Mesenchymal stem cell (in vitro differentiated cells and primary cell): ENCODE data around the gene TRAF3.

ENCODE experiments used
- DNase-seq: peaks from one replicate; pipeline ENCODE4 v3.0.0-alpha.2; 2013
- H2AFZ ChIP-seq: one replicate; pipeline ENCODE4 v1.6.1; 2013; ENCODE audit warnings: low read depth, mild to moderate bottlenecking, control low read depth, inconsistent platforms, low read length, moderate library complexity
- H2AK5ac ChIP-seq: 2 replicates; pipeline ENCODE4 v1.6.1; 2013; ENCODE audit warnings: low read length, moderate library complexity, mild to moderate bottlenecking, inconsistent platforms; ENCODE audit not compliant: severe bottlenecking
- H2BK120ac ChIP-seq: one replicate; pipeline ENCODE4 v1.6.1; 2013; ENCODE audit warnings: low read depth, mild to moderate bottlenecking, inconsistent platforms, low read length, moderate library complexity
- H2BK12ac ChIP-seq, 2 experiments: one replicate each; pipeline ENCODE4 v1.6.1; 2013; ENCODE audit warnings: inconsistent platforms in 2 of 2, low read length in 2 of 2, mild to moderate bottlenecking in 2 of 2, moderate library complexity in 2 of 2, control low read depth in 1 of 2
- H2BK15ac ChIP-seq: one replicate; pipeline ENCODE4 v1.6.1; 2013; ENCODE audit warnings: mild to moderate bottlenecking, low read depth, inconsistent platforms; ENCODE audit not compliant: poor library complexity, severe bottlenecking
- H2BK5ac ChIP-seq: 2 replicates; pipeline ENCODE4 v1.6.1; 2013; ENCODE audit warnings: low read depth, mild to moderate bottlenecking, low read length, control low read depth, inconsistent platforms; ENCODE audit not compliant: poor library complexity, severe bottlenecking
- H3K14ac ChIP-seq, 2 experiments: one replicate each; pipeline ENCODE4 v1.6.1; 2013; ENCODE audit warnings: inconsistent platforms in 2 of 2, low read length in 2 of 2, control low read depth in 1 of 2, mild to moderate bottlenecking in 1 of 2, moderate library complexity in 1 of 2
- H3K18ac ChIP-seq, 2 experiments: one replicate each; pipeline ENCODE4 v1.6.1; 2013; ENCODE audit warnings: inconsistent platforms in 2 of 2, low read length in 2 of 2, control low read depth in 1 of 2, low read depth in 1 of 2, mild to moderate bottlenecking in 1 of 2
- H3K23ac ChIP-seq, 2 experiments: one replicate each; pipeline ENCODE4 v1.6.1; 2013; ENCODE audit warnings: inconsistent platforms in 2 of 2, low read length in 2 of 2, mild to moderate bottlenecking in 2 of 2, moderate library complexity in 2 of 2, control low read depth in 1 of 2
- H3K27ac ChIP-seq: 2 replicates; pipeline ENCODE4 v1.5.1; 2013; ENCODE audit warnings: mild to moderate bottlenecking, moderate library complexity, low read length, control low read depth, inconsistent platforms; ENCODE audit not compliant: poor library complexity, severe bottlenecking
- H3K27me3 ChIP-seq, 2 experiments: 2 replicates each; pipeline versions ENCODE4 v1.6.1 to v1.7.0; 2013; ENCODE audit warnings: low read length in 2 of 2, mild to moderate bottlenecking in 2 of 2, moderate library complexity in 2 of 2, control low read depth in 1 of 2, inconsistent platforms in 1 of 2; ENCODE audit not compliant: control insufficient read depth in 1 of 2, insufficient read depth in 1 of 2
- H3K36me3 ChIP-seq, 2 experiments: 2 replicates each; pipeline versions ENCODE4 v1.6.1 to v1.7.0; 2013; ENCODE audit warnings: low read length in 2 of 2, control low read depth in 1 of 2, inconsistent platforms in 1 of 2, low read depth in 1 of 2, mild to moderate bottlenecking in 1 of 2; ENCODE audit not compliant: insufficient read depth in 2 of 2, control insufficient read depth in 1 of 2
- H3K4ac ChIP-seq, 2 experiments: one replicate each; pipeline ENCODE4 v1.6.1; 2013; ENCODE audit warnings: inconsistent platforms in 2 of 2, low read length in 2 of 2, mild to moderate bottlenecking in 2 of 2, moderate library complexity in 2 of 2, control low read depth in 1 of 2, low read depth in 1 of 2
- H3K4me1 ChIP-seq: 2 replicates; pipeline ENCODE4 v1.6.1; 2013; ENCODE audit warnings: low read depth, low read length, control low read depth; ENCODE audit not compliant: control insufficient read depth, insufficient read depth
- H3K4me2 ChIP-seq: 2 replicates; pipeline ENCODE4 v1.6.1; 2013; ENCODE audit warnings: low read length, mild to moderate bottlenecking, inconsistent platforms; ENCODE audit not compliant: poor library complexity, severe bottlenecking
- H3K4me3 ChIP-seq, 2 experiments: 2 replicates each; pipeline versions ENCODE4 v1.5.1 to v1.7.0; 2013; ENCODE audit warnings: low read length in 2 of 2, mild to moderate bottlenecking in 2 of 2, control low read depth in 1 of 2, low read depth in 1 of 2; ENCODE audit not compliant: insufficient read depth in 1 of 2
- H3K79me1 ChIP-seq: replicated peaks from 2 replicates; pipeline ENCODE4 v1.6.1; 2013; ENCODE audit warnings: mild to moderate bottlenecking, control low read depth, low read length, inconsistent platforms; ENCODE audit not compliant: poor library complexity, severe bottlenecking
- H3K9ac ChIP-seq: 2 replicates; pipeline ENCODE4 v1.7.0; 2013; ENCODE audit warnings: mild to moderate bottlenecking, low read length, moderate library complexity
- H3K9me3 ChIP-seq: 2 replicates; pipeline ENCODE4 v1.7.0; 2013; ENCODE audit warnings: mild to moderate bottlenecking, low read length; ENCODE audit not compliant: control insufficient read depth
- H4K8ac ChIP-seq: one replicate; pipeline ENCODE4 v1.6.1; 2013; ENCODE audit warnings: inconsistent platforms, mild to moderate bottlenecking, low read length, moderate library complexity
- H4K91ac ChIP-seq: one replicate; pipeline ENCODE4 v1.6.1; 2013; ENCODE audit warnings: mild to moderate bottlenecking, low read length, inconsistent platforms
- WGBS: methylation state at CpG from one replicate; pipeline ENCODE4 v1.1.7; 2013; ENCODE audit warnings: mixed read lengths; 5-methylcytosine and 5-hydroxymethylcytosine counted together

Gene TRAF3

GRCh38 chr14:102807013-102807406 lies 29.8 kb downstream of the TRAF3 start:
- Histone ChIP-seq H4K91ac (peak overlapping the region; percentile 2), H2AK5ac (peak overlapping the region; percentile 84), H3K36me3 (no peaks in the 10 kb centered on the region), H3K27ac (no peak overlapping the region), H3K9ac (no peak overlapping the region), H3K4me1 (peaks cover 28% of the 10 kb centered on the region), H3K4me2 (no peak overlapping the region), H3K79me1 (peaks cover 27% of the 10 kb centered on the region), H3K27me3 (no peaks in the 10 kb centered on the region), H2BK15ac (no peak overlapping the region), H3K9me3 (no peaks in the 10 kb centered on the region), H3K23ac (no peak overlapping the region), H3K18ac (no peak overlapping the region), H2BK12ac (no peak overlapping the region), H2BK120ac (no peak overlapping the region), H3K14ac (no peak overlapping the region), H2AFZ (no peak overlapping the region), H3K4ac (peak overlapping the region in 1 of 2 experiments; percentile 0), H2BK5ac (no peak overlapping the region), H4K8ac (no peak overlapping the region), H3K4me3 (no peak overlapping the region)
- WGBS, result 94% methylated on average over 4 of the region's 4 CpGs
- no peak for DNase-seq

GRCh38 chr14:102809870-102810269 lies 32.6 kb downstream of the TRAF3 start:
- no peaks in the 10 kb centered on the region for H3K27me3 ChIP-seq
- H3K36me3 ChIP-seq, result no peaks in the 10 kb centered on the region
- H3K4me3 ChIP-seq, result no peak overlapping the region
- no peak for DNase-seq
- no peak overlapping the region for H2BK120ac ChIP-seq
- H3K18ac ChIP-seq, result no peak overlapping the region
- no peak overlapping the region for H2BK12ac ChIP-seq
- no peak overlapping the region for H2BK15ac ChIP-seq
- H4K91ac ChIP-seq, result no peak overlapping the region
- no peak overlapping the region for H2AFZ ChIP-seq
- H3K9me3 ChIP-seq, result no peaks in the 10 kb centered on the region
- no peak overlapping the region for H3K4me2 ChIP-seq
- H3K9ac ChIP-seq, result no peak overlapping the region
- H3K27ac ChIP-seq, result no peak overlapping the region
- peaks cover 21% of the 10 kb centered on the region for H3K79me1 ChIP-seq
- peaks cover 25% of the 10 kb centered on the region for H3K4me1 ChIP-seq
- no peak overlapping the region for H4K8ac ChIP-seq
- no peak overlapping the region for H3K4ac ChIP-seq
- no peak overlapping the region for H3K14ac ChIP-seq
- no peak overlapping the region for H2BK5ac ChIP-seq
- no peak overlapping the region for H3K23ac ChIP-seq
- H2AK5ac ChIP-seq, result no peak overlapping the region
- 93% methylated on average over 3 of the region's 3 CpGs for WGBS

GRCh38 chr14:102810523-102810922 lies 33.3 kb downstream of the TRAF3 start:
- peaks cover 25% of the 10 kb centered on the region for H3K79me1 ChIP-seq
- H2BK5ac ChIP-seq, result no peak overlapping the region
- H3K4me1 ChIP-seq, result peaks cover 22% of the 10 kb centered on the region
- H3K18ac ChIP-seq, result no peak overlapping the region
- H3K27me3 ChIP-seq, result no peaks in the 10 kb centered on the region
- H3K27ac ChIP-seq, result no peak overlapping the region
- no peak overlapping the region for H2AK5ac ChIP-seq
- H3K4me3 ChIP-seq, result no peak overlapping the region
- no peaks in the 10 kb centered on the region for H3K9me3 ChIP-seq
- no peak overlapping the region for H3K4me2 ChIP-seq
- H2BK120ac ChIP-seq, result no peak overlapping the region
- no peak overlapping the region for H2BK15ac ChIP-seq
- no peaks in the 10 kb centered on the region for H3K36me3 ChIP-seq
- H3K4ac ChIP-seq, result no peak overlapping the region
- 100% methylated on average over 2 of the region's 3 CpGs for WGBS
- no peak for DNase-seq
- no peak overlapping the region for H2BK12ac ChIP-seq
- H4K8ac ChIP-seq, result no peak overlapping the region
- H3K23ac ChIP-seq, result no peak overlapping the region
- H4K91ac ChIP-seq, result no peak overlapping the region
- no peak overlapping the region for H2AFZ ChIP-seq
- no peak overlapping the region for H3K9ac ChIP-seq
- H3K14ac ChIP-seq, result no peak overlapping the region

- Histone ChIP-seq H2BK5ac (no peak overlapping the region), H3K79me1 (peaks cover 27% of the 10 kb centered on the region), H3K4me2 (no peak overlapping the region), H3K9ac (no peak overlapping the region), H3K18ac (peak overlapping the region; percentile 3 to 55), H2AFZ (no peak overlapping the region), H3K27ac (no peak overlapping the region), H2BK120ac (no peak overlapping the region), H3K36me3 (no peaks in the 10 kb centered on the region), H3K4me3 (no peak overlapping the region), H3K4me1 (peaks cover 18% of the 10 kb centered on the region), H4K8ac (peak overlapping the region; percentile 35), H3K9me3 (no peaks in the 10 kb centered on the region), H3K23ac (no peak overlapping the region), H3K4ac (no peak overlapping the region), H3K27me3 (no peaks in the 10 kb centered on the region), H4K91ac (no peak overlapping the region), H2AK5ac (no peak overlapping the region), H2BK15ac (no peak overlapping the region), H2BK12ac (peak overlapping the region in 1 of 2 experiments; percentile 29), H3K14ac (no peak overlapping the region)
- WGBS, result 87% methylated on average over 12 of the region's 12 CpGs
- no peak for DNase-seq
Measured at GRCh38 chr14:102811254-102811963, 34.2 kb downstream of the TRAF3 start.
